GM12875 (cell line): ENCODE measurements around the gene NGF.
"Not testable (repeated sequence)": the region's sequence is repeated elsewhere in the genome, so short reads cannot be mapped to it uniquely, and the experiment has no call there.

ENCODE experiments used
- H3K4me3 ChIP-seq: one replicate; pipeline ENCODE4 v1.5.1; 2011; ENCODE audit warnings: low read depth, low read length, control low read depth
- TF ChIP-seq, protein P1 (sequence below): IDR thresholded peaks from 2 replicates; pipeline ENCODE4 v1.5.1; 2011; ENCODE audit warnings: low read depth, mild to moderate bottlenecking, control low read depth, inconsistent platforms, low read length, moderate library complexity, borderline replicate concordance; ENCODE audit not compliant: insufficient read depth

NGF gene

DNA sequence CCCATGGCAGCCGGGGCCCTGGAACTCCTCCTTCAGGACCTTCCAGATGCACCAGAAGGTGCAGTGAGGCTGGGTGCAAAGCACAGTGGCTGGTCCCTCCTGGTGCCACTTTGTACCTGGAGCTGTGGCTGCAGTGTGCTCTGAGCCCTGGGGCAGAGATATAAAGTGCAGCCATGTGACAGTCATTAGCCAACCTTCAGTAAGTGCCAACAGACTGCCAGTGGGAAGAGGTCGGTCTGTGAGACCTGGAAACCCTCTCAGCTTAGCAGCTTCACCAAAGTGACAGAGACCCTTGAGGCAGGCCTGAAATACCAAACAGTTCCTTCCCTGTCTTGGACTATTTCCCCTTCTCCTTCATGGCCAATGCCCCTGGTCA, 26.7 kb upstream of the NGF start:
- TF ChIP-seq, protein P1, sequence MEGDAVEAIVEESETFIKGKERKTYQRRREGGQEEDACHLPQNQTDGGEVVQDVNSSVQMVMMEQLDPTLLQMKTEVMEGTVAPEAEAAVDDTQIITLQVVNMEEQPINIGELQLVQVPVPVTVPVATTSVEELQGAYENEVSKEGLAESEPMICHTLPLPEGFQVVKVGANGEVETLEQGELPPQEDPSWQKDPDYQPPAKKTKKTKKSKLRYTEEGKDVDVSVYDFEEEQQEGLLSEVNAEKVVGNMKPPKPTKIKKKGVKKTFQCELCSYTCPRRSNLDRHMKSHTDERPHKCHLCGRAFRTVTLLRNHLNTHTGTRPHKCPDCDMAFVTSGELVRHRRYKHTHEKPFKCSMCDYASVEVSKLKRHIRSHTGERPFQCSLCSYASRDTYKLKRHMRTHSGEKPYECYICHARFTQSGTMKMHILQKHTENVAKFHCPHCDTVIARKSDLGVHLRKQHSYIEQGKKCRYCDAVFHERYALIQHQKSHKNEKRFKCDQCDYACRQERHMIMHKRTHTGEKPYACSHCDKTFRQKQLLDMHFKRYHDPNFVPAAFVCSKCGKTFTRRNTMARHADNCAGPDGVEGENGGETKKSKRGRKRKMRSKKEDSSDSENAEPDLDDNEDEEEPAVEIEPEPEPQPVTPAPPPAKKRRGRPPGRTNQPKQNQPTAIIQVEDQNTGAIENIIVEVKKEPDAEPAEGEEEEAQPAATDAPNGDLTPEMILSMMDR, result no peak
- H3K4me3 ChIP-seq, result no peak overlapping the region

DNA sequence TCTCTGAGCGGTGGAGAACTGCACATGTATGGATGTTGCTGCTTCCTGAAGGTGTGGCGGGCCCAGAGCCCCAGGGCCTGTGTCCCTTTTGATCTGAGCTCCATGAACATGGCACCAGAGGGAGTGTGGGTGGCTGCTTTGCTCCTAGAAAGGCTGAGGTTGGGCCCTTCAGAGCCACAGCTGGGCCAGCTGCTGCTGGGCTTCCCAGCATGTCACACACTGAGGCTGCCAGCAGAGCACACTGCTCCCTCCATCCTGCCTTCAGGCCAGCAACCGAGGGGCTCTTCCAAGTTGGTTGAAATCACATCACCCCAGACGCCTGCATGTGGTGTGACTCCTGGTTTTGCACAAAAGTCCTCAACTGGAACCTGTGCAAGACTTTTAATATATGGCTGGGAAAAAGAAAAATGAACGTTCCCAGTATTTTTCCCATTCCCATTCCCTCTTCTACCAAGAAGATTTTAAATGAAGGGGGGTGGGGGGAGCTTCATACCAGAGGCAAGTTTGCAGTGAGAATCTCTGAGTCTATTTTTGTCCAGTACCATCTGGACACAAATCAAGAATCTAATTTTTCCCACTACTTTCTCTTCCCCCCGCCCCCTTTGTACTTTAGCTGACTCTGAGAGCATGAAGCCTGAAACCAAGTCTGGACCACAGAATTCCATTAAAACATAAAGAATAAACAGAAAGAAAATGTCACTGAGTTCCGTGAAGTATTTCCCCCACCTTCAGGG, 26.2 kb upstream of the NGF start:
- no peak overlapping the region for H3K4me3 ChIP-seq
- TF ChIP-seq, protein P1, result no peak

DNA sequence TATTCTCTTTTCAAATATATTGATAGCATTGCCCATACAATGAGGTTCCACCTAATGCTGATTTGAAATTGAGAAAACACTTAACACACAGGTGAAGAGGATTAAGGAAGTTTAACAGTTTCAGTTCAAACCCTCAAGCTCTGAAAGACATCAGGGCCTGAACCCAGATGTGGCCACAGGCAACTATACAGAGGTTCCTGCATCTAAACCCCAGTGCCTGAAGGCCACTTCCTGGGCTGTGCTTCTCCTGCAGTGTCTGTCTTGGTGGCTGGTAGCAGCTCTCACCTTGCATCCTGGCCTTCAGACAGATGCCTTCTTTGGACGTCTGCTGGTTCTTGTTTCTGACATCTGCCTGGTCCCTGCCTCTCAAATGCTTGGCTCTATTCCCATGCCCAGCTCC, 25.1 kb upstream of the NGF start:
- TF ChIP-seq, protein P1, result no peak
- H3K4me3 ChIP-seq, result no peak overlapping the region

DNA sequence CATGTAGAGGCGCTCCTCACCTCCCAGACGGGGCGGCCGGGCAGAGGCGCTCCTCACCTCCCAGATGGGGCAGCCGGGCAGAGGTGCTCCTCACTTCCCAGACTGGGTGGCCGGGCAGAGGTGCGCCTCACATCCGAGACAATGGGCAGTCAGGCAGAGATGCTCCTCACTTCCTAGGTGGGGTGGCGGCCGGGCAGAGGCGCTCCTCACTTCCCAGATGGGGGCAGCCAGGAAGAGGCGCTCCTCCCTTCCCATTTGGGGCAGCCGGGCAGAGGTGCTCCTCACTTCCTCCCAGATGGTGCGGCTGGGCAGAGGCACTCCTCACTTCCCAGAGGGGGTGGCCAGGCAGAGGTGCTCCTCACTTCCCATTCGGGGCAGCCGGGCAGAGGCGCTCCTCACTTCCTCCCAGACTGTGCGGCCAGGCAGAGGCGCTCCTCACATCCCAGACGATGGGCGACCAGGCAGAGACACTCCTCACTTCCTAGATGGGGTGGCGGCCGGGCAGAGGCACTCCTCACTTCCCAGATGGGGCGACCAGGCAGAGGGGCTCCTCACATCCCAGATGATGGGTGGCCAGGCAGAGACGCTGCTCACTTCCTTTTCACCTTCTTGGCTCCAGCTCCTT, 22.6 kb upstream of the NGF start:
- not testable (repeated sequence) for H3K4me3 ChIP-seq

DNA sequence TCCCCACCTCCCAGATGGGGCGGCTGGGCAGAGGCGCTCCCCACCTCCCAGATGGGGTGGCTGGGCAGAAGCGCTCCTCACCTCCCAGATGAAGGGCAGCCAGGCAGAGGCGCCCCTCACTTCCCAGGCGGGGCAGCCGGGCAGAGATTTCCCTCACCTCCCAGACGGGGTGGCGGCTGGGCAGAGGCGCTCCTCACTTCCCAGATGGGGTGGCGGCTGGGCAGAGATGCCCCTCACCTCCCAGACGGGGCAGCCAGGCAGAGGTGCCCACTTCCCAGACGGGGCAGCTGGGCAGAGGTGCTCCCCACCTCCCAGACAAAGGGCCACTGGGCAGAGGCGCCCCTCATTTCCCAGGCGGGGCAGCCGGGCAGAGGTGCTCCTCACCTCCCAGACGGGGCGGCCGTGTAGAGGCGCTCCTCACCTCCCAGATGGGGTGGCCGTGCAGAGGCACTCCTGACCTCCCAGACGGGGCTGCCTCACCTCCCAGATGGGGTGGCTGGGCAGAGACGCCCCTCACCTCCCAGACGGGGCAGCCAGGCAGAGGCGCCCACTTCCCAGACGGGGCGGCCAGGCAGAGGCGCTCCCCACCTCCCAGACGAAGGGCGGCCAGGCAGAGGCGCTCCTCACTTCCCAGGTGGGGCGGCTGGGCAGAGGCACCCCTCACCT, 21.9 kb upstream of the NGF start:
- H3K4me3 ChIP-seq, result not testable (repeated sequence)

DNA sequence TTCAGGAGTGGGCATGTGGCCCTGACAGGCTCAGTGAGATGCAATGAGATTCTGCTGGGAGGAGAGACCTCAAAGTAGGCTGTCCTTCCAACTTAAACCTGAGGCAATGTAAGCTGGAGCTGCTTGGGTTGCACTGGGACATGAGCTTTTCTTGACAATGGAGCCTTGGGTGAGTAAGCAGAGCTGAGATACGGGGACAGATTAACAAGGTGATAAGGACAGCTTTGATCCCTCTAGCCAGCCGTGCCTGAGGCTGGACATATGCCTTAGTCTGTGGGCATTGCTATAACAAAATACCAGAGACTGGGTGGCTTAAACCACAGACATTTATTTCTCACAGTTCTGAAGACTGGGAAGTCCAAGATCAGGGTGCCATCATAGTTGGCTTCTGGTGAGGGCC, 18.3 kb upstream of the NGF start:
- TF ChIP-seq, protein P1, result no peak
- H3K4me3 ChIP-seq, result no peak overlapping the region

DNA sequence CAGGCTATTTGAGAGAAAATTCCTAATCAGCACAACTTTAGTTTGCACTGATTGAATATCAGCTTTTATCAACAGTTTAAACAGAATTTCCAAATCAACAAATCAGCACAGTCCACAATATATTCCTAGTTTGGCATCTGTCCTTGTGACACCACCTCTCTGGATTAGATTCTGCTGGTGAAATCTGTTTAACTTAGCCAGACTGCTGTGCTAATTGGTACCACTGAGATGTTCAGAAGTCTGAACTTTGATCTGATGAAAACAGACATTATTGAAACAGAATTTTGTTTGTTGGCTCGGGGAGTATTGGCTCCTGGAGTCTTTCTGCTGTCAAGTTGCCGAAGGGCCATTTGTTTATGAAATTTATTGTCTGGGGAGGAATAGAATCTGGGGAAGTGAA, 17.0 kb upstream of the NGF start:
- TF ChIP-seq, protein P1, result no peak

DNA sequence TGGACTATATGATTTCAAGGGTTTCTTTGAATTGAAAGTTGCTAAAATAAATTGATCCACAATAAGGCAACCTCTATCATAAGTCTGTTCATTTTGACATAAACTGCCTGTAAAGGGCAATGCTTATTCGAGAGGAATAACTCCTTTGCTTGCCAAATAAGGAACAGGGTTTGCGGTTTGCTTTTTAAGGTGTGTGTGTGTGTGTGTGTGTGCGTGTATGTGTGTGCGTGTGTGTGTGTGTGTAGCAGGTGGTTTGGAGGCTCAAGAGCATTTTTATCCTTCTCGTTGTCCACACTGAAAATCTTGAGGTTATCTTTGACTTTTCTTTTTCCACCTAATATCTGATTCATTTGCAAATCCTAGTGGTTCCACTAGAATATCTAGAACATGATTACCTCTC, 13.1 kb upstream of the NGF start:
- TF ChIP-seq, protein P1, result no peak
- no peak overlapping the region for H3K4me3 ChIP-seq

More for the DNA sequence above, 17.0 kb upstream of the NGF start:
- H3K4me3 ChIP-seq, result no peak overlapping the region
